Neuronal stem cell (in vitro differentiated cells): ENCODE measurements around the gene DAGLB.
A peak's percentile ranks its signal among the peaks of the same experiment; 100 is the strongest.
"Not testable (repeated sequence)": the region's sequence is repeated elsewhere in the genome, so short reads cannot be mapped to it uniquely, and the experiment has no call there.

Source experiments
- DNase-seq: peaks from one replicate; pipeline ENCODE4 v3.0.0-alpha.2; 2013; ENCODE audit warnings: low spot score
- H2AFZ ChIP-seq: one replicate; pipeline ENCODE4 v1.6.1; 2013; ENCODE audit warnings: mild to moderate bottlenecking, low read length, inconsistent platforms
- H2AK5ac ChIP-seq: 2 replicates; pipeline ENCODE4 v1.6.1; 2013; ENCODE audit warnings: low read depth, mild to moderate bottlenecking, inconsistent platforms, low read length, moderate library complexity, mixed read lengths
- H2BK120ac ChIP-seq: 2 replicates; pipeline ENCODE4 v1.6.1; 2013; ENCODE audit warnings: low read depth, mild to moderate bottlenecking, inconsistent platforms, low read length, moderate library complexity, mixed read lengths
- H2BK12ac ChIP-seq: one replicate; pipeline ENCODE4 v1.6.1; 2013; ENCODE audit warnings: low read length, inconsistent platforms
- H2BK15ac ChIP-seq: 2 replicates; pipeline ENCODE4 v1.6.1; 2013; ENCODE audit warnings: mild to moderate bottlenecking, low read length, inconsistent platforms, mixed read lengths
- H2BK5ac ChIP-seq: one replicate; pipeline ENCODE4 v1.6.1; 2013; ENCODE audit warnings: inconsistent platforms, mild to moderate bottlenecking, low read length, moderate library complexity
- H3K14ac ChIP-seq: one replicate; pipeline ENCODE4 v1.6.1; 2013; ENCODE audit warnings: low read length, inconsistent platforms
- H3K18ac ChIP-seq: 2 replicates; pipeline ENCODE4 v1.6.1; 2013; ENCODE audit warnings: low read length, inconsistent platforms
- H3K23ac ChIP-seq: 2 replicates; pipeline ENCODE4 v1.6.1; 2013; ENCODE audit warnings: low read depth, mild to moderate bottlenecking, mixed read lengths, low read length, inconsistent platforms; ENCODE audit not compliant: poor library complexity
- H3K27ac ChIP-seq: replicated peaks from 3 replicates; pipeline ENCODE4 v1.5.1; 2013; ENCODE audit warnings: low read length, inconsistent platforms
- H3K27me3 ChIP-seq, 3 experiments: 2 replicates each; pipeline ENCODE4 v1.6.1; 2013; ENCODE audit warnings: low read length in 3 of 3, mild to moderate bottlenecking in 2 of 3, inconsistent platforms in 1 of 3, low read depth in 1 of 3, mixed read lengths in 1 of 3, moderate library complexity in 1 of 3; ENCODE audit not compliant: control insufficient read depth in 3 of 3, insufficient read depth in 3 of 3
- H3K36me3 ChIP-seq, 2 donors: replicated peaks in 1 of 2; 2 replicates each; pipeline ENCODE4 v1.6.1; 2013; ENCODE audit warnings: low read length in 2 of 2; ENCODE audit not compliant: control insufficient read depth in 2 of 2, insufficient read depth in 2 of 2
- H3K4ac ChIP-seq: 2 replicates; pipeline ENCODE4 v1.6.1; 2013; ENCODE audit warnings: inconsistent platforms, mild to moderate bottlenecking, low read length, moderate library complexity
- H3K4me1 ChIP-seq, 2 donors: 1 replicate in 1 of 2; 2 replicates in 1 of 2; pipeline ENCODE4 v1.6.1; 2013; ENCODE audit warnings: low read length in 2 of 2, low read depth in 1 of 2; ENCODE audit not compliant: control insufficient read depth in 2 of 2, insufficient read depth in 1 of 2
- H3K4me2 ChIP-seq: one replicate; pipeline ENCODE4 v1.6.1; 2013; ENCODE audit warnings: mild to moderate bottlenecking, low read length, inconsistent platforms; ENCODE audit not compliant: insufficient read depth, poor library complexity, severe bottlenecking
- H3K4me3 ChIP-seq, 2 donors: 2 replicates each; pipeline ENCODE4 v1.5.1; 2013; ENCODE audit warnings: low read length in 2 of 2, mild to moderate bottlenecking in 2 of 2, inconsistent platforms in 1 of 2, moderate library complexity in 1 of 2
- H3K79me1 ChIP-seq: one replicate; pipeline ENCODE4 v1.6.1; 2013; ENCODE audit warnings: low read depth, mild to moderate bottlenecking, inconsistent platforms, low read length, moderate library complexity
- H3K9ac ChIP-seq: one replicate; pipeline ENCODE4 v1.6.1; 2013; ENCODE audit warnings: mild to moderate bottlenecking, low read depth, low read length, inconsistent platforms; ENCODE audit not compliant: poor library complexity
- H3K9me3 ChIP-seq, 2 donors: replicated peaks in 1 of 2; 2 replicates each; pipeline versions ENCODE3 to v1.6.1; 2013; ENCODE audit warnings: low read length in 2 of 2, mild to moderate bottlenecking in 2 of 2, inconsistent platforms in 1 of 2, low read depth in 1 of 2, mixed read lengths in 1 of 2, moderate library complexity in 1 of 2; ENCODE audit not compliant: control insufficient read depth in 2 of 2, insufficient read depth in 1 of 2
- H4K8ac ChIP-seq: one replicate; pipeline ENCODE4 v1.6.1; 2013; ENCODE audit warnings: low read depth, mild to moderate bottlenecking, inconsistent platforms, low read length, moderate library complexity
- H4K91ac ChIP-seq: one replicate; pipeline ENCODE4 v1.6.1; 2013; ENCODE audit warnings: low read length, low read depth, mild to moderate bottlenecking, inconsistent platforms; ENCODE audit not compliant: poor library complexity
- WGBS, 2 donors: extraction: QIAGEN DNeasy Blood & Tissue Kit; methylation state at CpG; one replicate each; pipeline ENCODE4 v1.1.7; 2013; ENCODE audit warnings: missing lambda C conversion rate in 2 of 2, mixed read lengths in 1 of 2; ENCODE audit not compliant: insufficient read length in 2 of 2, insufficient replicate concordance in 1 of 2; ENCODE audit errors: extremely low coverage in 2 of 2; 5-methylcytosine and 5-hydroxymethylcytosine counted together

Gene DAGLB

GRCh38 chr7:6385110-6385781, 62.5 kb downstream of the DAGLB start:
- H2AFZ ChIP-seq: no peak overlapping the region
- DNase-seq: no peak
- no peak overlapping the region for H2BK120ac ChIP-seq
- H3K4me2 ChIP-seq: no peak overlapping the region
- no peak overlapping the region for H3K4me3 ChIP-seq
- no peaks in the 10 kb centered on the region for H3K9me3 ChIP-seq
- peaks cover 6 to 14% of the 10 kb centered on the region in 2 donors for H3K4me1 ChIP-seq
- peaks cover 9% of the 10 kb centered on the region for H3K79me1 ChIP-seq
- H3K9ac ChIP-seq: no peak overlapping the region
- H2BK12ac ChIP-seq: no peak overlapping the region
- no peak overlapping the region for H3K4ac ChIP-seq
- no peak overlapping the region for H3K14ac ChIP-seq
- no peak overlapping the region for H3K23ac ChIP-seq
- H3K36me3 ChIP-seq: peaks cover 9 to 71% of the 10 kb centered on the region in 2 donors
- H4K91ac ChIP-seq: no peak overlapping the region
- H2AK5ac ChIP-seq: no peak overlapping the region
- no peaks in the 10 kb centered on the region for H3K27me3 ChIP-seq
- H2BK15ac ChIP-seq: no peak overlapping the region
- no CpG with 5 or more reads among the region's 5 CpGs for WGBS, 2 donors
- H4K8ac ChIP-seq: no peak overlapping the region
- peak overlapping the region; percentile 52 for H3K27ac ChIP-seq
- H3K18ac ChIP-seq: no peak overlapping the region
- H2BK5ac ChIP-seq: no peak overlapping the region

- H3K27me3 ChIP-seq: no peaks in the 10 kb centered on the region
- no peak overlapping the region for H3K18ac ChIP-seq
- H4K91ac ChIP-seq: no peak overlapping the region
- H2AK5ac ChIP-seq: no peak overlapping the region
- H2BK120ac ChIP-seq: no peak overlapping the region
- H2BK5ac ChIP-seq: no peak overlapping the region
- H3K4me2 ChIP-seq: no peak overlapping the region
- H2AFZ ChIP-seq: no peak overlapping the region
- H3K9me3 ChIP-seq: no peaks in the 10 kb centered on the region
- peaks cover 6 to 14% of the 10 kb centered on the region in 2 donors for H3K4me1 ChIP-seq
- H3K9ac ChIP-seq: no peak overlapping the region
- H3K27ac ChIP-seq: peak overlapping the region; percentile 30
- no peak overlapping the region for H2BK12ac ChIP-seq
- no CpG with 5 or more reads among the region's 4 CpGs for WGBS, 2 donors
- H3K79me1 ChIP-seq: peaks cover 10% of the 10 kb centered on the region
- DNase-seq: no peak
- peaks cover 9 to 71% of the 10 kb centered on the region in 2 donors for H3K36me3 ChIP-seq
- H2BK15ac ChIP-seq: no peak overlapping the region
- H3K14ac ChIP-seq: no peak overlapping the region
- H4K8ac ChIP-seq: no peak overlapping the region
- H3K4ac ChIP-seq: no peak overlapping the region
- H3K4me3 ChIP-seq: no peak overlapping the region
- H3K23ac ChIP-seq: no peak overlapping the region
Measured at GRCh38 chr7:6384327-6384726, 63.4 kb downstream of the DAGLB start.

GRCh38 chr7:6382817-6383216, 64.9 kb downstream of the DAGLB start:
- no peak overlapping the region for H2BK15ac ChIP-seq
- H3K14ac ChIP-seq: no peak overlapping the region
- H3K79me1 ChIP-seq: peaks cover 8% of the 10 kb centered on the region
- H3K18ac ChIP-seq: no peak overlapping the region
- no peak overlapping the region for H4K91ac ChIP-seq
- no peaks in the 10 kb centered on the region for H3K9me3 ChIP-seq
- H2AFZ ChIP-seq: no peak overlapping the region
- H2AK5ac ChIP-seq: no peak overlapping the region
- no peak overlapping the region for H2BK120ac ChIP-seq
- peaks cover 6 to 14% of the 10 kb centered on the region in 2 donors for H3K4me1 ChIP-seq
- DNase-seq: no peak
- no peak overlapping the region for H4K8ac ChIP-seq
- no peak overlapping the region for H3K4me2 ChIP-seq
- no peaks in the 10 kb centered on the region for H3K27me3 ChIP-seq
- no peak overlapping the region for H3K4me3 ChIP-seq
- no peak overlapping the region for H2BK12ac ChIP-seq
- H2BK5ac ChIP-seq: no peak overlapping the region
- H3K23ac ChIP-seq: no peak overlapping the region
- no peak overlapping the region for H3K9ac ChIP-seq
- no peak overlapping the region for H3K27ac ChIP-seq
- H3K36me3 ChIP-seq: peaks cover 2 to 68% of the 10 kb centered on the region in 2 donors
- H3K4ac ChIP-seq: no peak overlapping the region
- no CpG with 5 or more reads among the region's 5 CpGs for WGBS, 2 donors

GRCh38 chr7:6381846-6382245, 65.9 kb downstream of the DAGLB start:
- H2BK5ac ChIP-seq: not testable (repeated sequence)
- WGBS, 2 donors: no CpG with 5 or more reads among the region's 11 CpGs

More at GRCh38 chr7:6381846-6382245, 65.9 kb downstream of the DAGLB start:
- not testable (repeated sequence) for H4K8ac ChIP-seq, H2BK15ac ChIP-seq, H3K14ac ChIP-seq, H3K9me3 ChIP-seq, H3K79me1 ChIP-seq, H3K23ac ChIP-seq, H3K9ac ChIP-seq, H3K27ac ChIP-seq, H2AK5ac ChIP-seq, H2BK12ac ChIP-seq, H3K4me3 ChIP-seq, H3K4ac ChIP-seq, H3K18ac ChIP-seq, H2AFZ ChIP-seq, DNase-seq, H2BK120ac ChIP-seq, H4K91ac ChIP-seq, H3K27me3 ChIP-seq, H3K4me2 ChIP-seq
- peaks cover 6 to 14% of the 10 kb centered on the region in 2 donors for H3K4me1 ChIP-seq
- peaks cover 2 to 68% of the 10 kb centered on the region in 2 donors for H3K36me3 ChIP-seq
